ENCODE results near the gene NKD2.
"Not testable (repeated sequence)": the region's sequence is repeated elsewhere in the genome, so short reads cannot be mapped to it uniquely, and the experiment has no call there.

Gene NKD2

DNA sequence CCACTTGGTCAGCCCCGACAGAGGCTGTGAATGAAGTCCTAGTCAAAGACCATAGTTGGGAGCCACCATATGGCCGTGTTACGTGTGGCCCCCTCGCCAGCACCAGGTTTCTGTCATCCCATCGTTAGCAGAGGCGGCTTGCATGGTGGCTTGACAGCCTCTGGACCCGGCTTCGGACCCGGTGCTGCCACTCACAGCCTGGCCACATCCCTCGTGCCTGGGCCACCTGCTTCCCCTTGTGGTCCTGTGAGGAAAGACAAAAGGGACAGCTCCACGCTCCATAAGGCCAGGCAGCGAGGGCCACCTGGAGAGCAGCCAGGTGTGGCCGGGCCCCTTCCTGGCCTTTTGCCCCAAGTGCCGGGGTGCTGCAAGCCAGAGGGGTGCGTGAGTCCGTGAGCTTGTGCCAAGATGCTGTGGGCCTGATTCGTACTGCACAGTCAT, 6.2 kb downstream of the NKD2 start:
- no peak for DNase-seq

DNA sequence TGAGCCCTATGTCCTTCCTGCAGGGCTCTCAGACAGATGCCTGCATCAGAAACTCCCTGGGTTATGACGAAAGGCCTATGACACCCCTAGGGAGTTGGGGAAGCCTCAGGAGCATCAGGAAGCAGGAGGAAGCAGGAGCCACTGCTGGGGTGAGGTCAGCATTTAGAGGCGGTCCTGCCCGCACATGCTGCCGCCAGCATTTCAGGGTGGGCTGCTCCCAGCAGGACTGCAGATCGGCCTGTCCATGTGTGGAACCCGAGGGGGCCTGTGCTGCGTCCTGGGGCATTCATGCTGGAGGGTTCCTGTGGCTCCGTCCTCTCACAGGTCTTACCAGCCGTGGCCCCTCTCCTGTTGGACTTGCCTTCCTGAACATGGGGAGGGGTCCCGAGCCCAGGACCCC, 6.9 kb downstream of the NKD2 start:
- DNase-seq = no peak

DNA sequence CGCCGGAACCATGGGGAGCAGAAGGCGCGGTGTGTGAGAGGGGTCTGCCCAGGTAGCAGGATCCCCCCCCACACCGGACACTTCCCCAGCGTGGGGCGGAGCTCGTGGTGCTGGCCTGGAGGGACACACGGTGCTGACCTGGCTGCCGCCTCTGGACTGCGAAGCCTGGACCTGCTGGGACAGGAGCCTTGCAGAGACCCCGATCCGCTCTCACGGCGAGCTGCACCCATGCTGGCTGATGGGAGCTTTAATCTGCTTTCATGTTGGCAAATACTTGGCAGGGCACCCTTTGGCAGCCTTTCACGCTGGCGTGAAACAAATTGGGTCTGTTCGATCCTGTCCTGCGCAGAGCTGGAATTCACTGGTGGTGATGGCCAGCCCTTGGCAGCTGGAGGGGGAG, 7.4 kb downstream of the NKD2 start:
- DNase-seq = no peak

DNA sequence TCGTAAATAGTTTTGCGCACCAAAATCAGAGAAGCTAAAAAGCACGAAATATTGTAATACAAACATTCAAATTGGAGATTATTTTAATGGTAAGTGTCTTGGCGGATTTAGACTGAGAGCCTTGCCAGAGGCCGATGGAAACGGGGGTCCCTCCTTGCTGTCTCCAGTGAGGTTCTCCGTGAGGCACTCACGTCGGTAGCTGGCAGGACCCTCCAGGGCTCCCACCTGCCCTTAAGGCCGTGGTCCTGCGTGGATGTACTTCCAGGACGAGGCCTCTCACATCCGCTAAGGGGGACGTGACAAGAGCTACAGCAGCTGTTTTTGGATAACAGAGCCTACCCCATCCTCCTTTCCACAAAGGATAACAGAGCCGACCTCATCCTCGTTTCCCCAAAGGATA, 7.9 kb downstream of the NKD2 start:
- DNase-seq = no peak

DNA sequence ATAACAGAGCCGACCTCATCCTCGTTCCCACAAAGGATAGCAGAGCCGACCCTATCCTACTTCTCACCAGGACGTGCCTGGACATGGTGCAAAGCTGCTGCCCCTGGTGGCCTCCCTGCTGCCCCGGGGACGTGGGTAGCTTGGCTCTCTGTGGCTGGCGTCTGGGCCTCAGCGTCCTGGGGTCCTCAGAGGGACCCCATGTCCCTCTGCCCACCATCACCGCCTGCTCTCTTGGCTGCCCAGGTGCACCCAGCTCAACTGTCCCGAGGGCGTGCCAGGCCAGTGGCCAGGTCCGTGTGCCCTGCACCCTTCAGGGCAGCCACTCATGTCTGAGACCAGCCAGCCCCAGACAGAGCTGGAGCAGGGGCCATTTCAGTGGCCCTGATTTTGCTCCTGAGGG, 8.5 kb downstream of the NKD2 start:
- no peak for DNase-seq

DNA sequence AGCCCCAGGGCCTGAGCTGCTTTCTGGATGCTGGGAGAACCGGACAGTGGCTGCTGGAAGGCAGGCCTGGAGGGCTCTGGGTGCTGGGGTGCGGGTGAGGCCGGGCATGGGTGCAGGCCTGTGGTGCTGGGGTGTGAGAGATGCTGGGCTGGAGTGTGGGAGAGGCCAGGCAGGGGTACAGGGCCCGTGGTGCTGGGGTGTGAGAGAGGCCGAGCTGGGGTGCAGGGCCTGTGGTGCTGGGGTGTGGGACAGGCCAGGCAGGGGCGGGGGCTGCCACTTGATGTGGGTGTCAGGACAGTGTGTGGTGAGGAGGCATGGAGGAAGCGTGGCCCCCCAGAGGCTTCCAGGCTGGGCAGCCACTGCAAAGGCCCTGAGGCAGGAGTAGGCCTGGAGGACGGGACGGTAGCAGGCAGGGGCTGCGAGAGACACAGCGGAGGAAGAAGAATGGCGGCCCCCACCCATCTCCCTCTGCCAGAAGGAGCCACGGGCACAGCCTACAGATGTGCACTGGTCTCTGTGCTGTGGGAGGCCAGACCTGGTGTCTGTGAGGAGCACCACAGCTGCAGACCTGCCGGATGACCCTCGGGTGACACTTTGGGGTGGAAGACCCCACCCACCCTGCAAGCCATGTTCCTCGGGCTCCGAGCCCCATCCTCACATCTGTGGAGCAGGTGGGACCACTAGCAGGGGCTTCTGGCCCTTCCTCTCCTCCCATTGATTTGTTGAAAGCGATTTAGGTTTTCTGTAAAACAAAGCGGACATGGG, 9.3 kb downstream of the NKD2 start:
- DNase-seq = no peak

DNA sequence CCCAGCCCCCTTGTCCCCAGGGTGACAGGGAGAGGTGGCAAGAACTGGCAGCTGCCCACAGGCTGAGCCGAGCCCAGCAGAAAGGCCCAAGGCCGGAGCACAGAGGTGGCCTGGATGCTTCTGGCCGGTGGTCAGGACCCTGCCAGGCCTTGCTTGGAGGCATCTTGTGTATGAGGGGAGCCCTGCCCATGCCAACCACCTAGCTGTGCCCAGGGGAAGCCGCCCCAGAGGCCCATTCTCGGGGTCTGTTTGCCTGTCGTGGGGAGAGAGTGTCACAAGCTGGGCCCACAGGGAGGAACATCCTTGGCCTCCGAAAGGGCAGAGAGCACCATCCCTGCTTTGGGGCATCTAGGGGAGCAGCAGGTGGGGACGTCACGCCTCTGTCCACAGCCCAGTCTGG, 10.0 kb downstream of the NKD2 start:
- DNase-seq = no peak

DNA sequence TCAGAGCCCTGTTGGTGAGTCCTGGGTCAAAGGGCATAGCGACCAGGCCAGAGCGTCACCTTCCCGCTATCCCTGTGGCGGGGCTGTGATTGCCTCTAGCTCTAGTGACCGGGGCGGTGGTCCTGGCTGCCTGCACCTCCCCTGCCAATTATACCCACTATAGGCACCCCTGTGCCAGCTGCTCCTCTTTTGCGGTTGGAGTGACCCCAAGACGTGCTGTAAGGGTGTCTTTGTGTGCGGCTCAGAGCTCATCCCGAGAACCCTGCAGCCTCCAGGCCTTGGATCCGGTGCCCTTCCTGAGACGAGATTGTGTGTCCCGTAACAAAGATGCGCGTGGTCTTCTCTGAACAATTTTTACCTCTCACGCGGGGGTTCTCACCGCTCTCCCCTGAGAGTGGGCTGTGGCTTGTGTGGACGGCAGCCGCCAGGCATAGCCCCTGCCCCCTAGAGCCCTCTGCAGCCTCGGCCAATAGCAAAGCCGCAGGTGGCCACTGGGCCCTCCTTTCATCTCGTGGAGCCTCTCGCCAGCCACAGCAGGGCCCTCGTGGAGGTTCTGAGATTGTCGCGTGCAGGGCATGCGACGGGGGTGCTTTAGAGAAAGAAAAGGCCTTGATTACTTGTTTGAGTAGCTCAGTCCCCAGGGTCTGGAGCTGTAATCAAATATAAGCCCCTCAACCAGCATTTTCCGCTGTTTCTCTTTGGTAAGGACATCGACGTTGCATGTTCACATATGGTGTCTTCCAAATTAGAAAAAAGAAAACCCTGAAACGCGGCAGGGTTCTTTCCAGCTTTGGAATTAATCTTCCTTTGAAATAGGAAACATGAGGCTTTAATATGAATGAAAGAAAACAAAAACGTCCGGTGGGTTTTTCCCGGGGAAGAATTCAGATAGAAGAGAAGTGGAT, 10.7 kb downstream of the NKD2 start:
- no peak for DNase-seq

DNA sequence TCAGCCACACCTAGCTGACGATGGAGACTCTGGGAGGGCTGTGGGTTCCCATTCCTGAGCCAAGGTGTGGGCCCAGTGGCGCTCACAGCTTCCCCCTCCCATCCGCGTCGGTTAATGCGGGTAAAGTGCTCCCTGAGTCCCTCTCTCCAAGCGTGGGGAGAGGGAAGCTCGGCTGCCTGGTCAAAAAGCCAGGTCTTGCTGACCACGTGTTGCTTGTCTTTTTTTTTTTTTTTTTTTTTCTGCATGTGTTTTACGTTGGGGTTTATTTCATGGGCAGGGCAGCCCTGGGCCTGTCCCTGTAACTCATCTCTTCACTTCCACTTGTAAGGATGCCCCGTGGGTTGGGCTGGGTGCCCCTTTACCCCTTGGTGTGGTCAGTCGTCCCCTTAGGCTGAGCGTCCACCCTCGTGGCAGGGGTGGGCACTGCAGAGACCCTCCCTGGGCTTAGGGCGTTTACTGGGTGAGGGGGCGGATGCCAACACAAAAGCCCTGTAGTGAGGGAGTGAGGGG, 11.9 kb downstream of the NKD2 start:
- DNase-seq = no peak

DNA sequence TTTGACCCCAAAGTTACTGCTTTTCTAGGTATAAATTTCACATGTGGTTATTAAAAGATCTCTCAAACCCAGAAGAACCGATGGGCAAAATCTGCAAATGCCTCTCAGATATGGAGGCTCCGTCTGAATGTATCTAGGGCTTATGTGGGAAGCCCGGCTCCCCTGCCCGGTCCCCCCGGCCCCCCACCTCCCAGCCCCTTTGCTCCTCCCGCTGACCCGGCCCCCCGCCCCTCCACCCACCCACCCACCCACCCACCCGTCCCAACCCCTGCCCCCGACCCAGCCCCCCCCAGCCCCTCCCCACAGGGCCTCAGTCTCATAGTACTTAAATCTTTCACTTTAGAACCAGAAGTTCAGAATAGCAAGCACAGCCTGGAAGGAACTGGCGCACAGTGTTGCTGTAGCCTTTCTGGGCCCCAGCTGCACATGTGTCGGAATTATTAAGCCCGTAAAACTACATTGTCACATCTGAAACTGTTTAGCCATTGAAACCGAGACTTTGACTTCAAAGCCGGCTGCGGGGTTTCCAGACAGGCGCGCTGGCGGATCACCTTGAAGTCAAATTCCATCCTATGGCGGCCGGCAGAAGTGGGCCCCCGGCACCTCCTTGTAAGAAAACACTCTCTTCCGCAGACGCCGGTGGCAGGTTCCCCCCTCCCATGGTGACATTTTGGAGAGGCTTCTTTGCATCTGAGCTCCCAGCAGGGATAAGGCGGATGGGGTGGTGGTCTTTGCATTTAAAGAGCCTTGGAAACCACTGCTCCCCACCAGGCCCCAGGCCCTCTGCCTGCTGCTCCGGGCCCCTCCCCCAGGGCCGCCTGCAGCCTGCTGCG, 12.8 kb downstream of the NKD2 start:
- DNase-seq = no peak

DNA sequence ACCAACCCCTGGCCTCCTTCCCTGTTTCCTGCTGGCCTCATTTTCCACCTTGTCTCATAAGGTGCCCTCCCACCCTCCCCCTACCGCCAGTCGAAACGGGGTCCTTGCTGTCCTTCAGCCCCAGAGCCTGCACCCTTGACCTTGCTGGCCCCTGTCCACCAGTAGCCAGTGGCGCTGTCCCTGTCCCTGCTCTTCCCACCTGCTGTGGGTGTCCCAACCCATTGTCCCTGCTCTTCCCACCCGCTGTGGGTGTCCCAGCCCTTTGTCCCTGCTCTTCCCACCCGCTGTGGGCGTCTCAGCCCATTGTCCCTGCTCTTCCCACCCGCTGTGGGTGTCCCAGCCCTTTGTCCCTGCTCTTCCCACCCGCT, 13.4 kb downstream of the NKD2 start:
- not testable (repeated sequence) for DNase-seq

DNA sequence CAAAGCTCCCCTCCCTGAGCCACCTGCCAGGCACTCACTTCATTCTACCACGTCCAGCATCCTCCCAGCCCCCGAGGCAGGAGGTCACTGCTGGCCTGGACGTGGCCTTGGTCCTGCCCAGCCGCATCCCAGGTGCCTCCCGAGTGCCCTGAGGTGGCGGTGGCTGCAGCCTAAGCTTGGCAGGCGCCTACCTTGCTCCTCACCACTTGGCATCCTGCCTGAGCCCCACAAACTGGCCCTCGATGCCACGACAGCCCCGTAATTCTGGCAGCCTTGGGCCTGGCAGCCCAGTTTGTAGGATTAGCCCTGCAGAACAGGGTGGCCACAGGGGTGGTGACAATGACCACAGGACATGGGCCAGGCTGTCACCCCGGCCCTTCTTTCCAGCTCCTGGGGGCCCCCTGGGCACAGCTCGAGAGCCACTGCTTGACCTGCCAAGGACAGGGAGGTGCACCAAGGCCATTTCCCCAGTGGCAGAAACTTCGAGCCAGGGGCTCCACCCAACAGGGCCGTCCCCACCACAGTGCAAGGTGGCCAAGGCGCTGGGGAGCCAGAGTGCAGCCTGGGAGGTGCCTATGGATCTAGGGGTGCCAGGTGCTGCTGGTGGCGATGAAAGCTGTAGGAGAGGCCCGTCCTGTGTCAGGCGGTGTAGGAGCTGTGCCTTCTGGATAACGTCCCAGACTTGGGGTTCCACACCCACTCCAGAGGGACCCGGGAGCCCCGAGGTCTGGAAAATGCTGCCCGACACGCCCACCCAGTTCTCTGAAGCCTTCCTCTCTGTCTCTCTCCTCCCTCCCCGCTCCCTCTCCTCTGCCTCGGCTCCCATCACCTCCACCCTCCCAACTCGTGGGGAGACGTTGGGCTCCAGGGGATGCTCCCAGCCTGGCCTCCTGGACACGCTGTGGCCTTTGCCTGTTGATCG, 18.4 kb downstream of the NKD2 start:
- no peak for DNase-seq

DNA sequence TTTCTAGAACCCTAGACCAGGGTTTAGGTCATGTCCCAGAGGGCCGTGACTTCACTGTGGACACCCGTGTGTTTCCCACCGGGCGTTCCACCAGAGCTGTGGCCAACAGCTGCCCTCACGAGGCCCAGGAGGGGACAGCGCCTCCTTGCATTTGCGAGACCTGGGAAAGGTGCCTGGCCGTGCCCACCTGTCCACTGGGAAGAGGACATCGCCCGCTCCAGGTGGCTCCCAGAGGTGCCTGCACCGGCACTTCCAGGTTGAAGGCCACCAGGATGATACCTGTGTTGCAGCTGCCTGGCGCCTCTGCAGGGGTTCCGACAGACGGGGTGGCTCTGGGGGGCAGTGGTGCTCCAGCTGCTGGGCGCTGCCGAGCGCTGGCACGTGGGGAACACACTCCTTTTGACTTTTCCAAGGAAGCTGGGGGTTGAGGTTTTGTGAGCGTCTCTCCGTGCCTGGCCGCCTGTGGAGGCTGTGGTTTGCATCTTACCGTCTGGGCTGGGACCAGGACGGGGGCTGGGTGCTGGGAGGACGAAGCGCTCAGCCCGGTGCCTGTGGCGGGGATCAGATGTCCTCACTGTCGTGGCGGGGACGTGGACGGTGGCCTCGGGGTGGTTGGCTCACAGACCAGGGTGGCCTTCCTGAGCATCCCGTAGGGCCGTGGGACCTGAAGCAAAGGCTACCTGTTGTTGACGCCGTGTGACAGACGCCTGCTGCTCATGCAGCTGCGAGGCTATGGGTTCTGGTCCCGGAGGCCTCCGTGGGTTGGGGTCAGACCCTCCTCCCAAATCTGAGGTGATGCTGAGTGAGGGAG, 19.2 kb downstream of the NKD2 start:
- DNase-seq = no peak

DNA sequence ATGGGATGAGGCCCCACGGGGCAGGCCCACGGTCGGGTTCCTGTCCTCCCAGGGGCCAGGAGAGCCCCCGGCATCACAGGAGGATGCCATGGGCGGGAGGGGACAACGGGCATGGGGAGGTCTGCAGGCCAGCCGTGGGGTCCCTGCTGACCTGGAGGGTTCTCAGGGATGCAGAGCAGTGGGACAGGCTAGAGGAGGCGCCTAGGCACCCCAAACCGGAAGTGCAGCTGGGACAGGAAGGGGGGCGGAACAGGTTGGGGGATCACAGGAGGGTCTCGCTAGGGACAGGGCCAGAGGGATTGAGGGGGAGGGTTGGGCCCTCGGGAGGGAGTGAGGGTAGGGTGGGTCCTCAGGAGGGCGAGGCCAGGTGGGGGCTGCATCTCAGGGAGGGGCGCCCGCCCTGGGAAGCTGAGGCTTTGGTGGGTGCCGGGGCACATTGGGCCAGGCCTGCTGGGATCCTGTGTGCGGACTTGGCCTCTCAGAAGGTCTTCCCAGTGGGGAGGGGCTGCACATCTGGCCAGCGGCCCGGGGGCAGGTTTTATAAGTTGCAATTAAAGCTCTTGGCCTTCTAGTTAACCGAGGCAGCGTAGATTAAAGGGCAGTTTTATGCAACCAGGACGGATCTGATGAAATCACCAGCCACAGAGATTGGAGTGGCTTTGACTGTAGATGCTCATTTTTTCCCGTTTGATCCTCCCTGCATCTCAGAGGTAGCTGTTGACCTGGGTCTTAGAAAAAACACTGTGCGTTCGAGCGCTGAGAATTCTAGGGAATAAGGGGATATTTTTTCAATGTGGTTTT, 20.1 kb downstream of the NKD2 start:
- no peak for DNase-seq

DNA sequence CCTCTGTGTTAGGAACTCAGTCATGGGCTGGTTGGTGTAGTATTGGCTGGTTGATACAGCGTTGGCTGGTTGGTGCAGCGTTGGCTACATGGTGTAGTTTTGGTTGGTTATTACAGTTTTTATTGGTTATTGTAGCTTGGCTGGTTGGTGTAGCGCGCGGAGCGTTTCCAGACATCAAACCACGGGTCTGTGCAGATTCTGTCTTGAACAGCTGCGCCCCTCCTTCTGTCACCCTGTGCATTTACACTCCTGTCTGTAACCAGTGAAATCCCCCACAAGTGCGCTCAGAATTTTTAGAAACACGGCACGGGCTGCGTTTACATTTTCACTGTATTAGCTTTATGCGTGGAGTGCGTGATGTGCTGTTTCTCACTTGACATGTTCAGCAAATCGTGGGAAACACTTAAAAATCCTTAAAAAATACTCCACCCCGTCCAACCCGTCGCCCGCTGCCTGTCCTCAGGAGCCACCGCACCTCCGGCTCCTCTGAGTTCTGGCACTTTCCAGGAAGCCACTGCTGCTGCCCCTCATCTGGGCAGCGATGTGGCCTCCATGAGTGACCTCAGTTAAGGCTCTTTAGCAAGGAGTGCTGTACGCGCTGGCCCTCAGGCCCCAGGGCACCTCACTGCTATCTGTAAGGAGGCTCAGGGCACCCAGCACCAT, 20.8 kb downstream of the NKD2 start:
- DNase-seq = no peak

DNA sequence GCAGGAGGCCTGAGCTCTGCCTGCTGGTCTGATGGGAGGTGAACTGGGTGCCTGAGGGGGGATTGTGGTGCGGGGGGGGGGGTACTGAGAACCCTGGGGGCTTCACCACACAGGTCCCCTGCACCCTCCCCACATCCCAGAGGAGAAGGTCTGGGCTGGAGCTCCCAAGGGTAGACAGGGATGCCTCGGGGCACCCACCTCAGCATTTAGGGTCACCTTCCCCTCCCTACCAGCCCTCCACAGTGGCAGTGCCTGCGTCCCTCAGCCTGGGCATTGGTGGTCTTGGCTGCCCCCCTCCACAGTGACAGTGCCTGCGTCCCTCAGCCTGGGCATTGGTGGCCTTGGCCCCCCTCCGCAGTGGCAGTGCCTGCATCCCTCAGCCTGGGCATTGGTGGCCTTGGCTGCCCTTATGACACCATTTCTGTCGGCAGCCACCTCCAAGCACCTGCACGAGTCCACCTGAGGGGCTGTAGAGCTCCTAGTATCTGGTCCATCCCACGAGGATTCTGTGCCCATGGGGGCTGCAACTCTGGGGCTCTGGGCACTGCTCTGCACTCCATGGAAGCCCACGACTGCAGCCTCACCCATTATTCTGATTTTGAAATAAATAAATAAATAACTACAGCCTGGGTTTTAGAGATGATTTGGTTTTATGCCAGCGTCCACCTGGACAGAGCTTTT, 21.5 kb downstream of the NKD2 start:
- DNase-seq = no peak

DNA sequence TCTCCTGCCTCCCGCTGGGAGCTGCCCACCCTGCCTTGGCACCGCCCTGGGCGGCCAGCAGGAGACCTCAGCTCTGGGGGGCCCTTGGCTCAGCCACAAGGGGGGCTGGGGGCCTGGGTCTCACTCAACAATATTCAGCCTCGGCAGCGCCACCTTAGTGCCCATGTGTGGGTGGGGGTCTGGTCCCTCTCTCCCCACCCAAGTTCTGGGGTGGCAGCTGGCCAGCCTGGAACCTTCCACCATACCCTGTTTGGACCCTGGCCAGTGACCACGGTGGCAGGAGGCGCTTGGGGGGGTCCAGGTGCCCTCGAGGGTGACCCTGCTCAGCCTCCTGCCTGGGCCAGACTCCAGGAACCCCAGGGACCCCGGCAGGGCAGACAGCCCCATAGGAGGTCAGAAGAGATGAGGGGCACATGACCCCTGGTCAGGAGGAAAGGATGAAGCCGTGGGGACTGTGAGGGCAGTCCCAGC, 22.2 kb downstream of the NKD2 start:
- no peak for DNase-seq

DNA sequence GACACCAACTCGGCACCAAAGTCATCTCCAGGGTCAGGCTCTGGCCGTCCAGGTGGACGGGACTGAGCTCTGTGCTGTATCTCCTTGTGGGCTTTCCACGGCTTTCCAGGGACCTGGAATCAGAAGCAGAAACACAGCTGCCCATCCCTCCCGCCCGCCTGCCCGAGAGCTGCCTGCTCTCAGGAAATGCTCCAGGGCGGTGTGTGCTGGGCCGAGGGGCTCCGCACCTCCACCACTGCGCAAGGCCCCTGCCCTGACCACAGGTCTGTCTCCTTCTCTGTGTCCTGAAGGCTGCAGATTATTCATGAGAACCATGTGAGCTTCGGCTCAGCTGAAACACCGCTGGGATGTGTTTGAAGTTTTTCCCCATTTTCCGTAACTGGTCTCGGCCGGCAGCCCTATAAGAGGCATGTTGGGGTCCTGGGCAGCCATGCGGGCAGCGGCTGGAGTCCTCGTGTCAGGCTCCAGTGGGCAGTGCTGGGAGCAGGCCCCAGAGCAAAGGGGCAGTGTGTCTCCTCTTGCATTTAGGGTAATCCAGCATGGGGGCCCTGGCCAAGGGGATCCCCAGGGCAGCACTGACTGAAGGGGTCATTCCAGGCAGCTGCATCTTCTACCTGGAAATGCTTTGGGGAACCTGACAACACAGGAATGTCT, 22.8 kb downstream of the NKD2 start:
- DNase-seq = no peak
